Heart right ventricle (tissue), 16 donors: ENCODE data around the gene BRAT1. TPM values are rescaled to one million over a fixed set of nuclear protein-coding genes. Genes with fewer than 3 reads are reported as not detected.
A peak's percentile ranks its signal among the peaks of the same experiment; 100 is the strongest.

Experiments
- ATAC-seq, 8 donors: fragments of 200-7000 bp; cut with Tn5 transposase; one replicate each; pipeline ENCODE4 v1.9.1; 2020; ENCODE audit warnings: mild to moderate bottlenecking in 8 of 8, moderate library complexity in 8 of 8, moderate number of reproducible peaks in 1 of 8
- DNase-seq, 2 donors: peaks; one replicate each; pipeline ENCODE4 v3.0.0-alpha.2; 2020
- H3K27ac ChIP-seq, 10 donors: fragments of 200-600 bp; sonication (generic) in 2 of 10; one replicate each; pipeline versions ENCODE4 v1.5.0 to v1.8.0; 2020 to 2022; ENCODE audit warnings: mild to moderate bottlenecking in 3 of 10
- H3K27me3 ChIP-seq, 7 donors: fragments of 200-600 bp; one replicate each; pipeline ENCODE4 v1.8.0; 2021 to 2022; ENCODE audit warnings: mild to moderate bottlenecking in 2 of 7
- H3K36me3 ChIP-seq, 9 donors: fragments of 200-600 bp; sonication (generic) in 1 of 9; one replicate each; pipeline versions ENCODE4 v1.5.0 to v1.8.0; 2020 to 2022; ENCODE audit warnings: mild to moderate bottlenecking in 2 of 9
- H3K4me1 ChIP-seq, 9 donors: fragments of 200-600 bp; sonication (generic) in 1 of 9; one replicate each; pipeline versions ENCODE4 v1.5.0 to v1.8.0; 2020 to 2022; ENCODE audit warnings: mild to moderate bottlenecking in 4 of 9
- H3K4me3 ChIP-seq, 10 donors: fragments of 200-600 bp; sonication (generic) in 2 of 10; one replicate each; pipeline versions ENCODE4 v1.5.0 to v1.8.0; 2020 to 2022; ENCODE audit warnings: mild to moderate bottlenecking in 7 of 10, moderate library complexity in 2 of 10
- H3K9me3 ChIP-seq, 11 donors: fragments of 200-600 bp in 10 of 11; sonication (generic) in 2 of 11; one replicate each; pipeline versions ENCODE4 v1.5.0 to v1.8.0; 2013 to 2022; ENCODE audit warnings: mild to moderate bottlenecking in 2 of 11, control low read depth in 1 of 11, moderate library complexity in 1 of 11
- WGBS, 2 donors: extraction: QIAGEN DNeasy Blood & Tissue Kit; methylation state at CpG; one replicate each; pipeline ENCODE4 v1.1.7; 2013; ENCODE audit warnings: inconsistent platforms in 1 of 2; 5-methylcytosine and 5-hydroxymethylcytosine counted together
- intact Hi-C, 10 donors: fragments of 100-400 bp; cut with DNase I; formaldehyde crosslinking; loops; one replicate each; pipeline versions ENCODE4 v1.11.1 to v1.14.2; 2022
- polyA plus RNA-seq, 2 donors: library from polyadenylated mRNA; stranded (reverse); fragments of 200-250 nt; gene quantifications; one replicate each; pipeline ENCODE4 v1.2.3, GENCODE V29; 2013
- total RNA-seq, 10 donors: library from RNA; stranded (reverse); fragmentation: NEBNext Ultra II Directional in 3 of 10; extraction: Animal tissue kit (Norgen Biotek cat#: 25700) in 3 of 10; gene quantifications; one replicate each; pipeline versions ENCODE4 v1.2.1 to v1.2.4, GENCODE V29; 2021 to 2023
- TF ChIP-seq, protein P1 (sequence below), 9 donors: fragments of 200-600 bp; sonication (generic) in 2 of 9; IDR thresholded peaks; one replicate each; pipeline versions ENCODE4 v1.5.0 to v1.8.0; 2021 to 2022; ENCODE audit warnings: antibody characterized with exemption in 9 of 9, mild to moderate bottlenecking in 5 of 9, moderate library complexity in 1 of 9
- donor health status: Arrhythmogenic right ventricular cardiomyopathy.
- donor health status: ischemic (EF 13 %, LVEDD 7.1; RV severe dilation, severe dysfunction).
- donor health status: healthy with polysubstance abuse.
- donor health status: DM: no; HTN: yes; CAD: no.
- donor health status: DM: no; HTN: no; CAD: no.
- donor health status: ischemic (EF 25% LVEDD 6.9; RV normal size, moderate dysfunction).
- donor health status: ischemic (EF 25% LVEDD 5.7; RV mildly dilated, moderate dysfunction).
- donor health status: healthy.
- donor health status: DM: yes; HTN: yes; CAD: no.
- donor health status: Ischemic cardiomyopathy.
- donor health status: ischemic (EF 35%, LVEDD 5.7; RV mildly dilated, moderate dysfunction).
- donor health status: nonischemic (EF 11% LVEDD 7.7; RV severe dilation, severe dysfunction).
- donor health status: DM: yes; HTN: yes; CAD: no.
- donor health status: PGD.
- donor health status: ischemic (EF 29% LVEDD 5.4; RV normal size, mild dysfunction).
- donor health status: nonischemic (EF 23%, LVEDD 6.1; RV moderate dilation, normal function).

BRAT1 gene
- total and polyA plus RNA-seq, 12 donors = 10.6 to 22.8 (median 13.9) TPM

DNA sequence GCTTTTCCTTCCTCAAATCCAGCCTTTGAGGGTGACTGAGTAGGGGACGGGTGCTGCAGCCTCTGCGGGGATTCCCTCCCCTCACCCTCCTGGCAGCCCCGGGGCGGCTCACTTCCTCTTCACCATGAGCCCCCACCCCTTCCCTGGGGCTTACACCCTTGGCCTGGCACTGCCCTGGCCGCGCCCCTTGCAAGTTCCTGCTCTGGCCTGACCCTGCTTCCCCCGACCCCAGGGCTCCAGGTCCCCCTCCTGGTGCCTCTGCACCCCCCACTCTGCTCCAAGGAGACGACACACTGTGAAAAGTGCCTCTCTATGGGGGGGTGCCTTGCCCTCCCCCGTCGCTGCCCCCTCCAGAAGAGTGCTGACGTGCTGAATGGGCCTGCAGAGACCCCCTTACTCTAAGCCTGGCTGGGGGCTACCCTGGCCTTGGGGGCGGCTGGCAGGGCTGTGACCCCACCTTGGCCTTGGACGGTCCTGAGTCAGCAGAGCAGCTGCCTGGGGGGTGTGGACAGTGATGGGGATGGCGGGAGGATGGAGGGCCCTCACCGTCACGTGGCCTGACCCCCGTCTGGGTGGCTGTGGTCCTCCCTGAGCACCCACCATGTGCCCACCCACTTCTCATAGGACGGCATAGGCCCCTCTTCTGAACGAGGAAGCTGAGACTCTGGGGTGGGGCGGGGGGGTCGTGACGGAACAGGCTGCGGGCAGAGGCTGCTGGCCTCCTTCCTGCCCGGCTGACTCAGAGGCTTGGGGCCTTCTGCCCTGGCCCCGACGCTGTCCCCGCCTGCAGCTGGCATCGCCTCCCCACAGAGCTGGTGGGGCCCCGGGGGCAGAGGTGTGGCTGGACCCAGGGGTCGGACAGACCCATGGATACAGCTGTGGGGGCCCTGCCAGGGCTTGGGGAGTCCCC, 25.9 kb downstream of the BRAT1 start:
- peaks cover 6 to 75% (median 40%) of the 10 kb centered on the region in 9 donors for H3K4me1 ChIP-seq
- TF ChIP-seq, protein P1, sequence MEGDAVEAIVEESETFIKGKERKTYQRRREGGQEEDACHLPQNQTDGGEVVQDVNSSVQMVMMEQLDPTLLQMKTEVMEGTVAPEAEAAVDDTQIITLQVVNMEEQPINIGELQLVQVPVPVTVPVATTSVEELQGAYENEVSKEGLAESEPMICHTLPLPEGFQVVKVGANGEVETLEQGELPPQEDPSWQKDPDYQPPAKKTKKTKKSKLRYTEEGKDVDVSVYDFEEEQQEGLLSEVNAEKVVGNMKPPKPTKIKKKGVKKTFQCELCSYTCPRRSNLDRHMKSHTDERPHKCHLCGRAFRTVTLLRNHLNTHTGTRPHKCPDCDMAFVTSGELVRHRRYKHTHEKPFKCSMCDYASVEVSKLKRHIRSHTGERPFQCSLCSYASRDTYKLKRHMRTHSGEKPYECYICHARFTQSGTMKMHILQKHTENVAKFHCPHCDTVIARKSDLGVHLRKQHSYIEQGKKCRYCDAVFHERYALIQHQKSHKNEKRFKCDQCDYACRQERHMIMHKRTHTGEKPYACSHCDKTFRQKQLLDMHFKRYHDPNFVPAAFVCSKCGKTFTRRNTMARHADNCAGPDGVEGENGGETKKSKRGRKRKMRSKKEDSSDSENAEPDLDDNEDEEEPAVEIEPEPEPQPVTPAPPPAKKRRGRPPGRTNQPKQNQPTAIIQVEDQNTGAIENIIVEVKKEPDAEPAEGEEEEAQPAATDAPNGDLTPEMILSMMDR (IDR thresholded peaks at IDR 0.05) = no peak
- no peaks in the 10 kb centered on the region for H3K9me3 ChIP-seq
- intact Hi-C loops = no loop called here
- peak overlapping the region in 9 of 10 donors; percentile 1 to 94 (median 58) for H3K27ac ChIP-seq
- DNase-seq = peak; percentile 65 to 71
- 64 to 72% methylated on average over 30 of the region's 30 CpGs for WGBS, 2 donors
- H3K27me3 ChIP-seq = peaks cover 0 to 10% (median 0%) of the 10 kb centered on the region in 7 donors
- peak overlapping the region in 2 of 10 donors; percentile 14 to 34 for H3K4me3 ChIP-seq
- peak; percentile 29 to 69 (median 55) for ATAC-seq
- H3K36me3 ChIP-seq = peaks cover 0 to 48% (median 4%) of the 10 kb centered on the region in 9 donors

DNA sequence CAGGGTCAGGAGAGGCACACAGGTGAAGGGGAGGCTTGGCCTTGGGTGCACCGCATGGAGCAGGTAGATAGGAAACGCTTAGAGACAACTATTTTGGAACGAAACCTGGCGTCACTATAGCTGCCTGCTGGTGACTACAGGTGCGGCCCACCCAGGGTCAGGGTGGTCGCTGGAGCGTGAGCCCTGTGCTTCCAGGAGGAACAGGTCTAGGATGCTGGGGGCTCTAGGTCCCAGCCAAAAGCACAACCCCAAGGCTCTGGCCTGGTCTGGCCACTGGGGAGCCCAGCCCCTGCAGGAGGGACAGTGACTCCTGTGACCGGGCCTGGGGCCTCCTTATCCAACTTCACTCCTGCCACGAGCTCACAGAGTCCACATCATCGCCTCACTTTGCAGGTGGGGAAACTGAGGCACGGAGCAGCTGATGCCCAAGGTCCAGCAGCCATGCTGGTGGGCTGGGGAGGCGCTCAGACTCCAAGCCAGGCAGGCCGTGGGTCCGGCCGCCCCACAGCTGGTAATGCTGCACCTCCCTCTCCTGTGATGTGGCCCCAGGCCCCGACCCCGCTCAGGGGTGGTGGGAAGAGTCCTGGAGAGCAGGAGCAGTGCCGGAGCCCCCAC, 26.7 kb downstream of the BRAT1 start:
- Histone ChIP-seq H3K4me3 (peak overlapping the region in 2 of 10 donors; percentile 14 to 34), H3K27ac (peak overlapping the region in 5 of 10 donors; percentile 53 to 94 (median 71)), H3K27me3 (peaks cover 0 to 11% (median 0%) of the 10 kb centered on the region in 7 donors), H3K4me1 (peaks cover 8 to 83% (median 48%) of the 10 kb centered on the region in 9 donors), H3K36me3 (peaks cover 0 to 48% (median 4%) of the 10 kb centered on the region in 9 donors), H3K9me3 (no peaks in the 10 kb centered on the region)
- TF ChIP-seq, protein P1 (IDR thresholded peaks at IDR 0.05) = no peak
- 83% methylated on average over 18 of the region's 18 CpGs for WGBS, 2 donors
- intact Hi-C loops = no loop called here
- ATAC-seq = no peak
- peak in 1 of 2 donors; percentile 20 for DNase-seq

DNA sequence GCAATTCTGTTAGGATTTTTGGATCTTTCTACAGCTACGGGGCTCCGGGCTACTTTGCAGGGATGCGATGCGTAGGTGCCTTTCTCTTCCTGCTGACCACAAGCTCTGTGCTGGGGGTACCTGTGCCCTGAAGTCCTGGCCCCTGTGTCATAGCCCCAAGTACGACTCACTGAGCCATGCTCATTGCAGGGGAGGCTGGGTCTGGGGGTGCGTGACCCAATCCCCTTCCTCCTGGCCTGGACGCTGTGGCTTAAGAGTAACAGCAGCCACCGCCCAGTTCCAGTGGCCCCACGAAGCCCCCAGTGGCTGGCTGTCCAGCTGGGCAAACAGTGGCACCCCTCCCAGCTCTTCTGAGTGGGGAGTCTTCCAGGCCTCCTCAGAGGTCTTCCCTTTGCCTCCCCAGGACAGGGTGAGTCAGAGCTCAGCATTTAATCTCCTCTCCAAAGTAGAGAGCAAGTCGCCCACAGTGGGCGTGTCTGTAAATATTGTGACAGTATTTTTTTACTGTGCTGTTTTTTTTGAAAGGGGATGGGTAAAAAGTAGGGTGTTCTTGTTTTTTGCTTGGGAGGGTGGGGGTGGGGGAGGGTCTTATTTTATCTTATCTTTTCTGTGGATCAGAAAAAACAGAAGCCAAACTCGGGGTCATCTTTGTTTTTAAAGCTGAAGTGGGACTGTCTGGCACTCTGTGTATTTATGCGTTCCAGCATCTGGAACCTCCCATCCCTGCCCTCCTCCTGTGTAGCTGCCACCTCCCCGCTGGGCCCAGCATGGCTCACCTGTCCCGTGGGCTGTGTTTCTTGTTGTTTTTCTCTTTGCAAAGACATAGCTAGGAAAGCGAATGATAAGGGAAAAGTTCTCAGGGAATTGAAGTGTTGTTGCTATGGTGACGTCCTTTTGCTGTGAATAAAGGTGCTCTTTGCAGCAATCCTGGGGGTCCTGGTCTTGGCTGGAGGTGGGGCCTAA, 27.5 kb downstream of the BRAT1 start:
- peak overlapping the region in 3 of 10 donors; percentile 4 to 94 (median 36) for H3K27ac ChIP-seq
- peaks cover 14 to 91% (median 56%) of the 10 kb centered on the region in 9 donors for H3K4me1 ChIP-seq
- peaks cover 0 to 16% (median 3%) of the 10 kb centered on the region in 7 donors for H3K27me3 ChIP-seq
- WGBS, 2 donors = 79 to 82% methylated on average over 17 of the region's 17 CpGs
- no peaks in the 10 kb centered on the region for H3K9me3 ChIP-seq
- H3K36me3 ChIP-seq = peaks cover 0 to 48% (median 4%) of the 10 kb centered on the region in 9 donors
- intact Hi-C loops = no loop called here
- TF ChIP-seq, protein P1 (IDR thresholded peaks at IDR 0.05) = no peak
- peak overlapping the region in 1 of 10 donors; percentile 34 for H3K4me3 ChIP-seq
- ATAC-seq = no peak
- peak in 1 of 2 donors; percentile 14 for DNase-seq
